ENCODE data around the gene SVBP.
"Not testable (repeated sequence)": the region's sequence is repeated elsewhere in the genome, so short reads cannot be mapped to it uniquely, and the experiment has no call there.

The SVBP gene

DNA sequence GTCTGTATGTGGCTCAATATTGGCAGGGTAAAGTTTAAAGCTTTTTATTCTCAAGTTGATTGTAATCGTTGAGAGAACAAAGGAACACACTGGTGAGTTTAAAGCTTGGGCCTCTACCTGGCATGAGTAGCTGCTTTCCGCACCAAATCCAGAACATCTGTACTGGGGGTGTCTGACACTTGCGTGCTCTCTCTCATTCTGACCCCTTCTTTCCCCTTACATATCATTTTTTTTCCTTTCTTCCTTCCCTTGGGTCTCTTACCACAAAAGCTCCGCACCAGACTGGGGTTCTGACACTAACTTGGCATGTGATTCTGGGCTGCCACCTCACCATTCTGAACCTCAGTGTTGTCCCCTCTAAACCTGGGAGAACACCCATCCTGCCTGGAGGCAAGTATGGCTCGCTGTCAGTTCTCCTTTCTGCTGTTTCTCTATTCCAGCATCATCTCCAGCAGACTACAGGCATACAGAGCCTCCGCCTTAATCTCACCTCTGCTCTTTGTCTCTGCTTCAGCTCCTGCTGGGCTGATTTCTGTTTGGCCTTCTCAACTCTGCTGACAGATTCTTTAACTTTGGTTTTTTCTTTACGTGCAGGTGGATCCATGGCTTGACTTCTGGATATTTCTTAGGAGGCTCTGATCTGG lies 1.1 kb downstream of the SVBP start:
- WGBS = 63% methylated on average over 6 of the region's 7 CpGs

GRCh38 chr1:42814815-42815214 lies 2.4 kb downstream of the SVBP start:
- not testable (repeated sequence) for H2AK5ac ChIP-seq (ENCODE audit: low read length, severe bottlenecking); H3K27me3 ChIP-seq (ENCODE audit: control insufficient read depth in 1 of 2, insufficient read depth in 1 of 2, low read length in 2 of 2); H3K4me1 ChIP-seq (ENCODE audit: control insufficient read depth, insufficient read depth, low read depth, low read length); H2BK120ac ChIP-seq (ENCODE audit: low read depth, low read length); H2BK5ac ChIP-seq (ENCODE audit: low read depth, low read length, poor library complexity, severe bottlenecking); H3K27ac ChIP-seq (ENCODE audit: low read length, poor library complexity, severe bottlenecking); H4K8ac ChIP-seq (ENCODE audit: low read length); H3K18ac ChIP-seq (ENCODE audit: low read depth in 1 of 2, low read length in 2 of 2); H2AFZ ChIP-seq (ENCODE audit: low read depth, low read length); H2BK12ac ChIP-seq (ENCODE audit: low read length in 2 of 2); H3K4me2 ChIP-seq (ENCODE audit: low read length, poor library complexity, severe bottlenecking); H3K14ac ChIP-seq (ENCODE audit: low read length in 2 of 2); H3K4ac ChIP-seq (ENCODE audit: low read depth in 1 of 2, low read length in 2 of 2); H4K91ac ChIP-seq (ENCODE audit: low read length); H2BK15ac ChIP-seq (ENCODE audit: low read depth, poor library complexity, severe bottlenecking); H3K4me3 ChIP-seq (ENCODE audit: insufficient read depth in 1 of 2, low read depth in 1 of 2, low read length in 2 of 2); H3K23ac ChIP-seq (ENCODE audit: low read length in 2 of 2); H3K9ac ChIP-seq (ENCODE audit: low read length); H3K9me3 ChIP-seq (ENCODE audit: control insufficient read depth, low read length); DNase-seq
- Histone ChIP-seq H3K36me3 (ENCODE audit: control insufficient read depth in 1 of 2, insufficient read depth in 2 of 2, low read depth in 1 of 2, low read length in 2 of 2) (peaks cover 6 to 21% of the 10 kb centered on the region in 2 experiments), H3K79me1 (replicated peaks; ENCODE audit: low read length, poor library complexity, severe bottlenecking) (peaks cover 16% of the 10 kb centered on the region)
- WGBS = no CpG with 5 or more reads among the region's 3 CpGs

More for the DNA sequence above, 1.1 kb downstream of the SVBP start:
- Histone ChIP-seq H3K4me1 (ENCODE audit: control insufficient read depth, insufficient read depth, low read depth, low read length) (peaks cover 6% of the 10 kb centered on the region), H3K4ac (ENCODE audit: low read depth in 1 of 2, low read length in 2 of 2) (peak overlapping the region; percentile 46 to 99), H4K91ac (ENCODE audit: low read length) (peak overlapping the region; percentile 37), H3K79me1 (replicated peaks; ENCODE audit: low read length, poor library complexity, severe bottlenecking) (peaks cover 17% of the 10 kb centered on the region), H3K18ac (ENCODE audit: low read depth in 1 of 2, low read length in 2 of 2) (peak overlapping the region in 1 of 2 experiments; percentile 49), H2BK120ac (ENCODE audit: low read depth, low read length) (no peak overlapping the region), H3K27me3 (ENCODE audit: control insufficient read depth in 1 of 2, insufficient read depth in 1 of 2, low read length in 2 of 2) (no peaks in the 10 kb centered on the region), H2BK12ac (ENCODE audit: low read length in 2 of 2) (peak overlapping the region in 1 of 2 experiments; percentile 0), H3K9ac (ENCODE audit: low read length) (peak overlapping the region; percentile 93), H4K8ac (ENCODE audit: low read length) (peak overlapping the region; percentile 53), H3K23ac (ENCODE audit: low read length in 2 of 2) (no peak overlapping the region), H3K4me2 (ENCODE audit: low read length, poor library complexity, severe bottlenecking) (peak overlapping the region; percentile 80), H2AFZ (ENCODE audit: low read depth, low read length) (no peak overlapping the region), H3K14ac (ENCODE audit: low read length in 2 of 2) (peak overlapping the region in 1 of 2 experiments; percentile 30), H3K9me3 (ENCODE audit: control insufficient read depth, low read length) (no peaks in the 10 kb centered on the region), H3K36me3 (ENCODE audit: control insufficient read depth in 1 of 2, insufficient read depth in 2 of 2, low read depth in 1 of 2, low read length in 2 of 2) (peaks cover 6 to 15% of the 10 kb centered on the region in 2 experiments), H2BK5ac (ENCODE audit: low read depth, low read length, poor library complexity, severe bottlenecking) (no peak overlapping the region), H2BK15ac (ENCODE audit: low read depth, poor library complexity, severe bottlenecking) (no peak overlapping the region), H3K27ac (ENCODE audit: low read length, poor library complexity, severe bottlenecking) (peak overlapping the region; percentile 94), H3K4me3 (ENCODE audit: insufficient read depth in 1 of 2, low read depth in 1 of 2, low read length in 2 of 2) (peak overlapping the region; percentile 86 to 98), H2AK5ac (ENCODE audit: low read length, severe bottlenecking) (no peak overlapping the region)
- peak; percentile 38 for DNase-seq

DNA sequence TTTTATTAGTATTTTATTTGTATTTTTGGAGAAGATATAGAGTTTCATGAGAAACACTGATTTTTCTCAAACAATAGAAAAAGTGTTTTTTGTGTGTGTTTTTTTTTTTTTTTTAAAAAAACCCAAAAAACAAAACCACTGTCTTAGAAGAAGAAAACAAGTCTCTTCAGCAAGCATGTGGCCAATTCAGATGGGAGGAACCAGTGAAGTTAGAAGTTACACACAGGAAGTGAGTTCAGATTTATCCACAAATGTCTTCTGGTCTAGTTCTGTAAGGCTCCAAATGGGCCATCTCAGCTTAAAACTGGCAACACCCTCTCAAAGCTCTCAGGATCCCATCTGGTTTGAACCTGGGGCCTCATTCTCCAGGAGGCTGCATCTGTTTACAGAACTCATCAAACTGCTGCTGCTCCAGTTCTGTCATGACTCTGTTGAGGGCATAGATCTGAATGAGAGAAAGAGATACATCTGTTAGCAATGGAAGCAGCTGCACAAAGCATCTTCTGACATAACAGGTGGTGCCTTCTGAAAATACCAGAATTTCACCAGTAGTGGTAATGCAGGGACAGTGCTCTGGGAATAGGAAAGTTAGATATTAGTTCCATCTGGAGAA lies 10.0 kb downstream of the SVBP start:
- Histone ChIP-seq H3K79me1 (replicated peaks; ENCODE audit: low read length, poor library complexity, severe bottlenecking) (peaks cover 2% of the 10 kb centered on the region), H2BK15ac (ENCODE audit: low read depth, poor library complexity, severe bottlenecking) (no peak overlapping the region), H3K4me2 (ENCODE audit: low read length, poor library complexity, severe bottlenecking) (no peak overlapping the region), H4K8ac (ENCODE audit: low read length) (no peak overlapping the region), H3K4me1 (ENCODE audit: control insufficient read depth, insufficient read depth, low read depth, low read length) (no peaks in the 10 kb centered on the region), H3K9me3 (ENCODE audit: control insufficient read depth, low read length) (no peaks in the 10 kb centered on the region), H4K91ac (ENCODE audit: low read length) (no peak overlapping the region), H2BK12ac (ENCODE audit: low read length in 2 of 2) (no peak overlapping the region), H2AFZ (ENCODE audit: low read depth, low read length) (no peak overlapping the region), H3K27ac (ENCODE audit: low read length, poor library complexity, severe bottlenecking) (no peak overlapping the region), H3K4ac (ENCODE audit: low read depth in 1 of 2, low read length in 2 of 2) (no peak overlapping the region), H3K14ac (ENCODE audit: low read length in 2 of 2) (no peak overlapping the region), H3K36me3 (ENCODE audit: control insufficient read depth in 1 of 2, insufficient read depth in 2 of 2, low read depth in 1 of 2, low read length in 2 of 2) (peaks cover 7 to 36% of the 10 kb centered on the region in 2 experiments), H3K18ac (ENCODE audit: low read depth in 1 of 2, low read length in 2 of 2) (no peak overlapping the region), H2AK5ac (ENCODE audit: low read length, severe bottlenecking) (no peak overlapping the region), H2BK120ac (ENCODE audit: low read depth, low read length) (no peak overlapping the region), H3K27me3 (ENCODE audit: control insufficient read depth in 1 of 2, insufficient read depth in 1 of 2, low read length in 2 of 2) (no peaks in the 10 kb centered on the region), H2BK5ac (ENCODE audit: low read depth, low read length, poor library complexity, severe bottlenecking) (peak overlapping the region; percentile 62), H3K4me3 (ENCODE audit: insufficient read depth in 1 of 2, low read depth in 1 of 2, low read length in 2 of 2) (no peak overlapping the region), H3K9ac (ENCODE audit: low read length) (no peak overlapping the region), H3K23ac (ENCODE audit: low read length in 2 of 2) (no peak overlapping the region)
- no peak for DNase-seq

DNA sequence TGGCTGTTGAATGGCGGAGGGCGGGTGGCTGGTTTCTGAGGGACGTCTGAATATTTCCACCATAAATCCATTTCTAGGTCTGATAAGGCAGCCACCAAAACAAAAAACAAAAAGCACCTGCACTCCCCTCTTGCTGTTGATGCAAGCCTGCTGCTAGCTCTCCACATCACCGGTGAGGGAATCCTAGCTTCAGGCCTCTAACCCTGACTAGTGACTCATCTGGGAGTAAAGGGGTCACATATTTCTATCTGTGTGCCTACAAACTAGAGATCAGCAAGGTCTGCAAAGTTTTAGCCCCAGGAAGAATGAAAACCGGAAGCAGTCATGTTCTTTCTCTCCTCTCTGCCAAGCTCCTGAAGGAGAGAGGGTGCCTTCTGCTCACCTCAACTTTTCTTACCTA lies 10.6 kb downstream of the SVBP start:
- Histone ChIP-seq H3K14ac (ENCODE audit: low read length in 2 of 2) (no peak overlapping the region), H3K9me3 (ENCODE audit: control insufficient read depth, low read length) (no peaks in the 10 kb centered on the region), H3K27me3 (ENCODE audit: control insufficient read depth in 1 of 2, insufficient read depth in 1 of 2, low read length in 2 of 2) (no peaks in the 10 kb centered on the region), H3K36me3 (ENCODE audit: control insufficient read depth in 1 of 2, insufficient read depth in 2 of 2, low read depth in 1 of 2, low read length in 2 of 2) (peaks cover 7 to 36% of the 10 kb centered on the region in 2 experiments), H4K91ac (ENCODE audit: low read length) (no peak overlapping the region), H2BK15ac (ENCODE audit: low read depth, poor library complexity, severe bottlenecking) (no peak overlapping the region), H3K27ac (ENCODE audit: low read length, poor library complexity, severe bottlenecking) (no peak overlapping the region), H3K23ac (ENCODE audit: low read length in 2 of 2) (no peak overlapping the region), H2AK5ac (ENCODE audit: low read length, severe bottlenecking) (no peak overlapping the region), H2BK120ac (ENCODE audit: low read depth, low read length) (no peak overlapping the region), H3K18ac (ENCODE audit: low read depth in 1 of 2, low read length in 2 of 2) (no peak overlapping the region), H2AFZ (ENCODE audit: low read depth, low read length) (no peak overlapping the region), H3K79me1 (replicated peaks; ENCODE audit: low read length, poor library complexity, severe bottlenecking) (peaks cover 2% of the 10 kb centered on the region), H4K8ac (ENCODE audit: low read length) (no peak overlapping the region), H2BK12ac (ENCODE audit: low read length in 2 of 2) (no peak overlapping the region), H3K4me3 (ENCODE audit: insufficient read depth in 1 of 2, low read depth in 1 of 2, low read length in 2 of 2) (no peak overlapping the region), H3K4ac (ENCODE audit: low read depth in 1 of 2, low read length in 2 of 2) (no peak overlapping the region), H2BK5ac (ENCODE audit: low read depth, low read length, poor library complexity, severe bottlenecking) (no peak overlapping the region), H3K9ac (ENCODE audit: low read length) (no peak overlapping the region), H3K4me2 (ENCODE audit: low read length, poor library complexity, severe bottlenecking) (no peak overlapping the region), H3K4me1 (ENCODE audit: control insufficient read depth, insufficient read depth, low read depth, low read length) (no peaks in the 10 kb centered on the region)
- WGBS = 91% methylated on average over 5 of the region's 5 CpGs
- no peak for DNase-seq

All from mesenchymal stem cell (in vitro differentiated cells and primary cell).